CD4-positive, alpha-beta T cell treated with Interleukin-17A for 1 hour (primary cell): ENCODE data around the gene KIF5A.
"Not testable (repeated sequence)": the region's sequence is repeated elsewhere in the genome, so short reads cannot be mapped to it uniquely, and the experiment has no call there.

Experiments used
- DNase-seq: peaks from one replicate; pipeline ENCODE4 v3.0.0-alpha.2; 2020

KIF5A gene

DNA sequence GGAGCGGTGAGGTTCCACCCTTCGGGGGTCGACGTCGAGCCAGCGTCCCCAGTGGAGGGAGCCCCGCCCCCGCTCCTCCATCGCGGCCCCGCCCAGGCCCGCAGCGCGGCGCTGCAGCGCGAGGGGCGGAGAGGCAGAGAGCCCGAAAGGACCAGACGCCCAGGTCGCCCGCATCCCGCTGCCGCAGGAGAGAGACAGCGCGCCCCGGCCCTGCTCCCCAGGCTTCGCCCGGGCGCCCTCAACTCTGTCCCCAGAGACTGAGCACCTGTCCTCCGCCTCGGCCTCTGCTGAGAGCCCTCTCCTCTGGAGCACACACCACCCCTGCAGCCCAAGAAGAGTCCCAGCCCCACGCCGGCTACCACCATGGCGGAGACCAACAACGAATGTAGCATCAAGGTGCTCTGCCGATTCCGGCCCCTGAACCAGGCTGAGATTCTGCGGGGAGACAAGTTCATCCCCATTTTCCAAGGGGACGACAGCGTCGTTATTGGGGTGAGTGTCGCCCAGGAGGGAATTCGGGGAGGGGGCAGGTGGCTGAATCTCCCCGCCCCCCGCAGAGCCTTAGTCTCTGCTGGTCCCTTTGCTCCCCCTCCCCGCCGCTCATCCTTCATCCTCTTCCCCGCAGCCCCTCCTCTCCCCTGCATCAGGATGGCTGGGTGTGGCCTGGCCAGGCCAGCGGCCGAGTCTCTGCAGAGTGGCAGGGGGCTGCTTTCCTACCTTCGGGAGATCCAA lies at the start of gene KIF5A:
TSS of gene KIF5A (plus strand) at position 136 of the 732 bp plus-strand sequence. CDS start at position 364, 228 bp downstream.
- peak; percentile 54 for DNase-seq

DNA sequence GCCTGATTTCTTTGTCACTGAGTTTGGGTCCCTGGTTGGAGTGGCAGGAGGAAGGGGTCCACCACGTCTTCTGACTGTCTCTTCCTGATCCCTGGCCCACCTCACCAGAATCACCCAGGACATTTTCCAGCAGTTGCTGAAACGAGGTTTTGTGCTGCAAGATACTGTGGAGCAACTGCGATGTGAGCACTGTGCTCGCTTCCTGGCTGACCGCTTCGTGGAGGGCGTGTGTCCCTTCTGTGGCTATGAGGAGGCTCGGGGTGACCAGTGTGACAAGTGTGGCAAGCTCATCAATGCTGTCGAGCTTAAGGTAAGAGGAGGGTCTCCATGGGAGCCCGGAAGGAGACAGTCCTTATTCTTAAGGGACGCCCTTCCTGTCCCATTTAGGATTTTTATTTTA lies 49.6 kb upstream of the KIF5A start:
- DNase-seq, result no peak

DNA sequence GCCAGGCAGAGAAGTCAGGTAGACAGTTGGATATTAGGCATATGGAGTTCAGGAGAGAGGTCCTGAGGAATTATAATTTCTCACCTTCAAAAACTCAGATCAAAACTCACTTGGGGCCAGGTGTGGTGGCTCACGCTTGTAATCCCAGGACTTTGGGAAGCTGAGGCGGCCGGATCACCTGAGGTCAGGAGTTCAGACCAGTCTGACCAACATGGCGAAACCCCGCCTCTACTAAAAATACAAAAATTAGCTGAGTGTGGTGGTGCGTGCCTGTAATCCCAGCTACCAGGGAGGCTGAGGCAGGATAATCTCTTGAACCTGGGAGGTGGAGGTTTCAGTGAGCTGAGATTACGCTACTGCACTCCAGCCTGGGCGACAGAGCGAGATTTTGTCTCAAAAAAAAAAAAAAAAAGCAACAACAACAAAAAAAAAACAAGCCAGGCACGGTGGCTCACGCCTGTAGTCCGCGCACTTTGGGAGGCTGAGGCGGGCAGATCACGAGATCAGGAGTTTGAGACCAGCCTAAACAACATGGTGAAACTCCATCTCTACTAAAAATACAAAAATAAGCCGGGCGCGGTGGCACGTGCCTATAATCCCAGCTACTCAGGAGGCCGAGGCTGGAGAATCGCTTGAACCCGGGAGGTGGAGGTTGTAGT lies 47.4 kb upstream of the KIF5A start:
- not testable (repeated sequence) for DNase-seq

DNA sequence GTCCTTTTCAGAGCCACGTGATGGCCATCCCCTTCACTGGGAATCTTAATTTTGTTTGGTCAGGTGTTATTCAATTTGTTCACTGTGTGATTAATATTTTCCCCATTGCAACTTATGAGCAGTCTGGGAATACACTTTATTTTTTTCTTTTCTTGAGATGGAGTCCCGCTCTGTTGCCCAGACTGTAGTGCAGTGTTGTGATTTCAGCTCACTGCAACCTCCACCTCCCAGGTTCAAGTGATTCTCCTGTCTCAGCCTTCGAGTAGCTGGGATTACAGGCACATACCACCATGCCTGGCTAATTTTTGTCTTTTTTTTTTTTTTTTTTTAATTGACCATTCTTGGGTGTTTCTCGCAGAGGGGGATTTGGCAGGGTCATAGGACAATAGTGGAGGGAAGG lies 43.3 kb upstream of the KIF5A start:
- not testable (repeated sequence) for DNase-seq

DNA sequence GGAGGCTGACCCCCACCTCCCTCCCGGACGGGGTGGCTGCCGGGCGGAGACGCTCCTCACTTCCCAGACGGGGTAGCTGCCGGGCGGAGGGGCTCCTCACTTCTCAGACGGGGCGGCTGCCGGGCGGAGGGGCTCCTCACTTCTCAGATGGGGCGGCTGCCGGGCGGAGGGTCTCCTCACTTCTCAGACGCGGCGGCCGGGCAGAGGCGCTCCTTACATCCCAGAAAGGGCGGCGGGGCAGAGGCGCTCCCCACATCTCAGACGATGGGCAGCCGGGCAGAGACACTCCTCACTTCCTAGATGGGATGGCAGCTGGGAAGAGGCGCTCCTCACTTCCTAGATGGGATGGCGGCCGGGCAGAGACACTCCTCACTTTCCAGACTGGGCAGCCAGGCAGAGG lies 42.0 kb upstream of the KIF5A start:
- DNase-seq, result not testable (repeated sequence)

DNA sequence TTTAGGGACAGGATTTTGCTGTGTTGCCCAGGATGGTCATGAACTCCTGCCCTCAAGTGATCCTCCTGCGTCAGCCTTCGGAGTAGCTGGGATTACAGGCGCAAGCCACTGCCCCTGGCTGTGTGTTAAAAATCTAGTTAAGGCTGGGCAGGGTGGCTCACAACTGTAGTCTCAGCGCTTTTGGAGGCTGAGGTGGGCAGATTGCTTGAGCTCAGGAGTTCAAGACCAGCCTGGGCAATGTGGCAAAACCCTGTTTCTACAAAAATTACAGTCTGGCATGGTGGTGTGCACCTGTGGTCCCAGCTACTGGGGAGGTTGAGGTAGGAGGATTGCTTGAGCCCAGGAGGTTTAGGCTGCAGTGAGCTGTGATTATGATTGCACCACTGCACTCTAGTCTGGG lies 38.7 kb upstream of the KIF5A start:
- no peak for DNase-seq

DNA sequence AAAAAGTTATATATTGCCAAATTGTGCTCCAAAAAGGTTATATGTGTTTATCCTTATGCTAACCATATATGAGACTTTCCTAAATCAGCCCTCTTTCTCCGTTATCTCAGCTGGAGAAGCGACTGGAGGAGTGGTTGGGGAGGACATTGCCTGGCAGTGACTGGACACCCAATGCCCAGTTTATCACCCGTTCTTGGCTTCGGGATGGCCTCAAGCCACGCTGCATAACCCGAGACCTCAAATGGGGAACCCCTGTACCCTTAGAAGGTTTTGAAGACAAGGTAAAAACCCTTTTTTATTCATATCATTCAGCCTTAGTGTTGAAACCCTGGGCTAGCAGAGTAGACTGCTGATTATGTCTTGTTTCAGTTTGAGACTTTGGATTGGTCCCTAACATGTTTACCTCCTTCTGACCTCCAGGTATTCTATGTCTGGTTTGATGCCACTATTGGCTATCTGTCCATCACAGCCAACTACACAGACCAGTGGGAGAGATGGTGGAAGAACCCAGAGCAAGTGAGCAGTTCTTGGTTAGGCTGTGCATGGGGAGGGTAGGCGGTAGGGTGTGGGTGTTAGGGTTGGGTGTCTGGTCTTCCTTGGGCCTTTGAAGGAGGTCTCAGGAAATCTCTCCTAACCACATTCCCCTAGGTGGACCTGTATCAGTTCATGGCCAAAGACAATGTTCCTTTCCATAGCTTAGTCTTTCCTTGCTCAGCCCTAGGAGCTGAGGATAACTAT lies 38.1 kb upstream of the KIF5A start:
- no peak for DNase-seq

DNA sequence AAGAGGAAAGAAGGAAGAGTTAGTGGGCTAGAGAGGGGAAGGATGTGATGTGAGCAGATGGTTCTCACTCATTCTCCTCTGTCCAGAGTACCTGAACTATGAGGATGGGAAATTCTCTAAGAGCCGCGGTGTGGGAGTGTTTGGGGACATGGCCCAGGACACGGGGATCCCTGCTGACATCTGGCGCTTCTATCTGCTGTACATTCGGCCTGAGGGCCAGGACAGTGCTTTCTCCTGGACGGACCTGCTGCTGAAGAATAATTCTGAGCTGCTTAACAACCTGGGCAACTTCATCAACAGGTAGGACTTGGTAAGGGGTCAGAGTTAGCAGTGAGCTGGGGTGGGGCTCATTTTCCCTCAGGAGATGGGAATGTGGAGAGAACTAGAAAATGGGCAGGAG lies 37.2 kb upstream of the KIF5A start:
- DNase-seq, result no peak

DNA sequence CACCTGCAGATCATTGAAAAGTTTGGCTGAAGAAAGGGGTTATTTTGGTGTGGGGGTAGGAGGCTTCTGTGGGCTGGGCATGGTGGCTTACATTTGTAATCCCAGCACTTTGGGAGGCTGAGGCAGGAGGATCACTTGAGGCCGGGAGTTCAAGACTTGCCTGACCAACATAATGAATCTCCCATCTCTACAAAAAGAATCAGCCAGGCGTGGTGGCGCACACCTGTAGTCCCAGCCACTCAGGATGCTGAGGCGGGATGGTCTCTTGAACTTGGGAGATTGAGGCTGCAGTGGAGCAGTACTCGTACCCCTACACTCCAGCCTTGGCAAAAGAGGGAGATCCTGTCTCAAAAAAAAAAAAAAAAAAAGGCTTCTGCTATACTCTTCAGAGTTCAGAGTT lies 36.6 kb upstream of the KIF5A start:
- no peak for DNase-seq

DNA sequence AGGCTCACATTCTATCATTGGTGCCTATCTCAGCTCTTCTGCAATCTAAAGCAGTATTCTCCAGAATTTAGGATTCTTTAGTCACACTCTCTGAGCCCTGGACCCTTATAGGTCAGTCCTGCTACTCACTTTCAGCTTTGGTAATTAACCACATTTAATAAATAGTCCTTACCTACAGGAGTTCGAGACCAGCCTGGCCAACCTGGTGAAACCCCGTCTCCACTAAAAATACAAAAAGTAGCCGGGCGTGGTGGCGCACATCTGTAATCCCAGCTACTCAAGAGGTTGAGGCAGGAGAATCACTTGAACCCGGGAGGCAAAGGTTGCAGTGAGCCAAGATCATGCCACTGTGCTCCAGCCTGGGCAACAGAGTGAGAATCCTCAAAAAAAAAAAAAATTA lies 36.2 kb upstream of the KIF5A start:
- DNase-seq, result not testable (repeated sequence)

DNA sequence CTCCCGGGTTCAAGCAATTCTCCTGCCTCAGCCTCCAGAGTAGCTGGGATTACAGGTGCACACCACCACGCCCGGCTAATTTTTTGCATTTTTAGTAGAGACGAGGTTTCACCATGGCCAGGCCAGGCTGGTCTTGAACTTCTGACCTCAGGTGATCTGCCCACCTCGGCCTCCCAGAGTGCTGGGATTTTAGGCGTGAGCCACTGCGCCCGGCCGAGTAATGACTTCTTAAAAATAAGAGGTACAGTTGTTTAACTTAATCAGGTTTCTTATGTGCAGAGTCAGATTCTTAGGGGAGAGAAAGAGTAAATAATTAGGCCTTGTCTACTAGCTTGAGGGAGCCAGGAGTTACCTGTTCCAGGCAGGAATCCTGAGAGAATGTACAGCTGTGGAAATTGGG lies 35.6 kb upstream of the KIF5A start:
- not testable (repeated sequence) for DNase-seq

DNA sequence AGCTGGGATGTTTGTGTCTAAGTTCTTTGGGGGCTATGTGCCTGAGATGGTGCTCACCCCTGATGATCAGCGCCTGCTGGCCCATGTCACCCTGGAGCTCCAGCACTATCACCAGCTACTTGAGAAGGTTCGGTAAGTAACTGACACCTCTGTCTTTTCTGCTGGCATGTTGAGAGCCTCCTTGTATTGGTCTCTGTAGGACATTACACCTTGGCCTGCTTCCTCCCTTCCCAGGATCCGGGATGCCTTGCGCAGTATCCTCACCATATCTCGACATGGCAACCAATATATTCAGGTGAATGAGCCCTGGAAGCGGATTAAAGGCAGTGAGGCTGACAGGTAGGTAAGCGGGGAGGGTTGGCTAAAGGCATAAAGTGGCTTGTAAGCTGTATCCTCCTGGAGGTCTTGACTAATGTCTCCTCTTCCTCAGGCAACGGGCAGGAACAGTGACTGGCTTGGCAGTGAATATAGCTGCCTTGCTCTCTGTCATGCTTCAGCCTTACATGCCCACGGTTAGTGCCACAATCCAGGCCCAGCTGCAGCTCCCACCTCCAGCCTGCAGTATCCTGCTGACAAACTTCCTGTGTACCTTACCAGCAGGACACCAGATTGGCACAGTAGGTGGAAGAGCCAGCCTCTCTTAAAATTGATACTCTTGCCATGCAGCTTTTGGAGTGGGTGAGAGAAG lies 35.0 kb upstream of the KIF5A start:
- no peak for DNase-seq

DNA sequence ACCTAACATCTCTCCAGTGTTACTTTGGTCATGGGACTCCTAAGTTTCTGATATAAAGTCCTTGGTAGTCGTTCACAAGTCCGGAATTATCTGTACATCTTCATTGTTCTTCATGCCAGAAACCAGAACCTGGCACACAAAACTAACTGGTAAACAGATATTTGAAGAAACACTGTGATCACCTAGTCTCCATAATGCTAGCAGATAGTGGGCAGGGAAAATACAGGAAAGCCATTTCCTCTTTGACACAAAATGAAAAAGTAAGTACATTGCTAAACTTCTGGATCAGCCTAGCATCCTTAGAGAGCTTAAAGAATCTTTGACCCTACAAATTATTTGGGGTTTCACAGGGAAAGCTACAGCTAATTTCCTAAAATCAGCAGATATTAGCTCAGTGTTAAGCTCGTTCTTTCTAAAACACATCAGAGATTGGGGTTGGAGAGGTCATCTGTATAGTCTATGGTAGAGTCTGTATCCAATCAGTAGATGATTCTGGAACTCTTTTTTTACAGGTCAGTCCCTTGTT lies 34.4 kb upstream of the KIF5A start:
- no peak for DNase-seq

DNA sequence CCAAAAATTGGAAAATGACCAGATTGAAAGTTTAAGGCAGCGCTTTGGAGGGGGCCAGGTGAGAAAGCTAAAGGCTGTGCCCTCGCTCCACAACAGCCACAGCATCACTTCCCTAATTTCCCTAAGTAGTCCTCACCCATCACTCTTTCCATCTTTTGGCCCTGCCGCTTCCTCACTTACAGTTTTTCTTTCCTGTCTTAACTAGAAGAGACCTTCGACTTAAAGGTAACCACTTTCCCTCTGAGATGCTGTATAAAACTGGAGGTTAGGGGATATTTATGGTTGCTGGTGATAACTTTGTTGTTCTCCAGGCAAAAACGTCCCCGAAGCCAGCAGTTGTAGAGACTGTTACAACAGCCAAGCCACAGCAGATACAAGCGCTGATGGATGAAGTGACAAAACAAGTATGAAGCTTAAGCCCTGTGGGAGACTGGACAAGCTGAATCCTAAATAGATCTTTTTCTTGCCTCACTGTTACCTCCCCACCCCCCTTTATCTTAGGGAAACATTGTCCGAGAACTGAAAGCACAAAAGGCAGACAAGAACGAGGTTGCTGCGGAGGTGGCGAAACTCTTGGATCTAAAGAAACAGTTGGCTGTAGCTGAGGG lies 33.8 kb upstream of the KIF5A start:
- no peak for DNase-seq

DNA sequence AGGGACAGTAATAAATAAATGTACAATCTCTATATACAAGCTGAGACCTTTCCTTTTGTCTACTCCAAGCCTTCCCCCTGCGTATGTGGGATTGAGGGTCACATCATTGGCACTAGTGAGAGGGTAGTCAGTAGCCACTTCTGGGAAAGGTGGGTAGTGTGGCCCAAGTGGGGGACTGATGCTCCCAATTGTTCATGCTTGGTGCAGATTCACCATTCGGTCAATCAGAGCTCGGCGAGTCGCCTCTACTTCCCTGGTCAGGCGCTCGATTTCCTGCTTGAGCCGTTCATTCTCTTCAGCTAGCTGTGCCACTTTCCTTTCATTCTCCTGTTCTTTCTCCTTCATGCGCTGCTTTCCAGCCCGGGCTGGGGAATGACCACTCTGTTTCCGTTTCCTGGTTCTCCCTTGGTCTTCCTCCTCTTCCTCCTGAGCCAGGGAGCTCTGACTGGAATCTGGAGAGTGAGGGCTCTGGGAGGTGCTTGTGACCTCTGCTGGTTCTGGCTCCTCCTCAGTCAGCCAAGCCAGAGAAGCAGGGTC lies 33.2 kb upstream of the KIF5A start:
- peak; percentile 16 for DNase-seq

DNA sequence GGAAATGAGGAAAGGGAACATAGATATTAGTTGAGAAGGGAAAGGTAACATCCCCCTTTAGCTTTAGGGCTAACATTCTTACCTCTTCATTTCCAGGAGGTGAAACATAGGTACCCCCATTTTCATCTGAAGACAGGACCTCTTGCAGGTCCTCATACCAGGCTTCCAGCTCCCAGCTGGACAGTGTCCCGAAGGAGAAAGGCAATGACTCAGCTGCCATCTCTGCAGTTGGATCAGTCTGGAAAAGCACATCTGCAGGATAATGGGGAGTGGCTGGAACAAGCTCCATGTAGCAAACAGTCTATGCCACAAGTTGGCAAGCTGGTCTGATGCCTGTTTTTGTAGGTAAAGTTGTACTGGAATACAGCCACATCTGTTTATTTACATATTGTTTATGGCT lies 32.7 kb upstream of the KIF5A start:
- no peak for DNase-seq

DNA sequence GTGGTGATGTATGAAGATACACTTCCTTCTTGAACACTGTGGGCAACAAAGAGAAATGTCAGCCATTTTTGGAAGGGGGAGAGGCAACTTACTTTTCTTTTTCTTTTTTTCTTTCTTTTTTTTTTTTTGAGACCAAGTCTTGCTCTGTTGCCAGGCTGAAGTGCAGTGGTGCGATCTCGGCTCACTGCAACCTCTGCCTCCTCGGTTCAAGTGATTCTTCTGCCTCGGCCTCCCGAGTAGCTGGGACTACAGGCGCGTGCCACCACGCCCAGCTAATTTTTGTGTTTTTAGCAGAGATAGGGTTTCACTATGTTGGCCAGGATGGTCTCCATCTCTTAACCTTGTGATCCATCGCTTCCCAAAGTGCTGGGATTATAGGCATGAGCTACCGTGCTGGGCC lies 32.1 kb upstream of the KIF5A start:
- not testable (repeated sequence) for DNase-seq

DNA sequence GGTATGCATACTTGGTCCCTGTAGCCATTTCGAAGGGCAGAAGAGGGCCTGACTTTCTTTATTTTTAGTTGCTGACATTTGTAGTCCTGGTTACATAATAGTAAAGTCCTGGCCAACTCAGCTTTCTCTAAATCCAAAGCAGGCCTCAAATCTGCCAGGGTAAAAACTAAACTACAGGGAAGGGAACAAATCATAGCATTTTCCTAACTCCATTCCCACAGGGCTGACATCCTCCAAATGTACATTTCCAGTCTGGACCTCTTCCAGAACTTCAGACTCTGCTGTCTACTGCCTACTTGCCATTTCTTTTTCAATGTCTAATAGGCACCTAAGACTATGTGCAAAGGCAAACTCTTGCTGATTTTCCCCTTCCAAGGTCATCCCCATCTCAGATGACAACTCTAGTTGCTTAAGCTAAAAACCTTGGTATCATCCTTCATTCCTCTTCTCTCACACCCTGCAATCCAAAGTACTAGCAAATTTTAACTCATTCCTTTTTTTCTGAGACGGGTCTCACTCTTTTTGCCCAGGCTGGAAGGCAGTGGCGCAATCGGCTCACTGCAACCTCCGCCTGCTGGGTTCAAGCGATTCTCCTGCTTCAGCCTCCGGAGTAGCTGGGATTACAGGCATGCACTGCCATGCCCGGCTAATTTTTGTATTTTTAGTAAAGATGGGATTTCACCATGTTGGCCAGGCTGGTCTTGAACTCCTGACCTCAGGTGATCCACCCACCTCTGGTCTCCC lies 31.5 kb upstream of the KIF5A start:
- DNase-seq, result peak; percentile 16

DNA sequence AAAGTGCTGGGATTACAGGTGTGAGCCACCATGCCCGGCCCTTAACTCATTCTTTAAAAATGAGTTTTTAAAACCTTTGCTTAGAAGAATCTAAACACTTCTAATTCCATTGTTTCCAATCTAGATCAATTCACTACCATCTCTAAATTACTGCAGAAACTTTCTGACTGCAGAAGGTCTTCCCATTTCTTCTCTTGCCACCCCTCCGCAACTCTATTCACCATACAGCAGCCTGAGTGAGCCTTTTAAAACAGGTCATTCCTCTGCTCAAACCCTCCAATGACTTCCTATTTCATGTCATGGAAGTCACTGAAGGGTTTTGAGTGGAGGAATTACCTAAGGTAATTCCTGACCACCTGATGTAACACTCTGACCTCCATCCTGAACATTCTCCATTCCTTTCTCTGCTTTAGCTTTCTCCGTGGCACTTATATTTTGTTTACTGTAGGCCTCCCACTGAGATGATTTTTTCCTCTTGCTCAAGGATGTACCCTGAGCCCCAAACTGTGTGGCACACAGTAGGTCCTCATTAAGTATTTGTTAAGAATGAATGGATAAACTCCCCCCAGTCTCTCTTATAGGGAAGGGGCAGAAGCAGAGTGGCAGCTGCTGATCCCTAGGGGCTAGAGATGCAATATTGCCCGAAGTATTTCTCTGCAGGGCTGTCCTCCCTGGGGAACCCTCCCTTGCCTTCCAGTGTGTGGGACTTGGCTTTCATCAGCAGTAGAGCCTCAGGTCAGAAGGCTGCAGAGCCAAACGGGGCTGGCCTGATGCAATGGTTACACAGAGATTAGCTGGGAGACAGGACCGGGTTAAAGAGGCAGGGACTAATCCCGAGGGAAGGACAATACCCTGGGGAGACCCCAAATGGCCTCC lies 30.7 kb upstream of the KIF5A start:
- DNase-seq, result peak; percentile 10

DNA sequence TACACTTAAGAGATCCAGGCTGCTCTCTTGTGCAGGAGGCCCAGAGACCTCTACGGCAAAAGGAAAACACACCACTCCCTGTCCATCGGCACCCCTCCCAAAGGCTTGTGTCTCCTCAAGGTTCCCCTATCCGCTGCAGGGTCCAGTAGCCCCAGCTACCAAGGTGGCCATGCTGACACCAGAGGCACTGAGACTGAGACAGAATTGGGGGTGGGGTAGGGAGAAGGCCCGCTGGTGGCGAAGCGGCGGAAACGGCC lies 30.1 kb upstream of the KIF5A start:
- peak; percentile 46 for DNase-seq
